ENCODE data around the gene TSKS. TPM values are rescaled to one million over a fixed set of nuclear protein-coding genes. Genes with fewer than 3 reads are reported as not detected.

Gene TSKS
- total and polyA plus RNA-seq, 10 of the 15 experiments (the other 5 are each of a cell fraction or from before 2014, with no cell fraction given) = not detected

GRCh38 chr19:49739098-49739497, 24.0 kb downstream of the TSKS start:
- H3K4me2 ChIP-seq (ENCODE audit: control insufficient read depth, insufficient read depth) = no peak overlapping the region
- WGBS (ENCODE audit: insufficient coverage, insufficient replicate concordance, low lambda C conversion rate, missing lambda C conversion rate) = 59% methylated on average over 1 of the region's 1 CpG
- no peaks in the 10 kb centered on the region for H3K36me3 ChIP-seq (ENCODE audit: control insufficient read depth in 2 of 2, insufficient read depth in 2 of 2, low read length in 1 of 2)
- ChIA-PET RAD21 (ENCODE audit: unreplicated experiment) (no interaction called here), SMC1A (ENCODE audit: uncharacterized antibody, unreplicated experiment) (no interaction called here), POLR2A (interaction anchor here (0.7 kb wide), 1 partner anchor 17 kb away, joined by 3 read pairs; no protein-coding TSS in a partner anchor), CTCF (no interaction called here)
- H3K79me2 ChIP-seq (ENCODE audit: control insufficient read depth, insufficient read depth, low read length) = no peaks in the 10 kb centered on the region
- H4K20me1 ChIP-seq (ENCODE audit: control insufficient read depth, insufficient read depth) = no peaks in the 10 kb centered on the region
- no TSS peak for BruUV-seq (replicated peaks)
- no peak overlapping the region for H3K27ac ChIP-seq (ENCODE audit: control insufficient read depth, insufficient read depth)
- no peak overlapping the region for H3K4me3 ChIP-seq
- H2AFZ ChIP-seq (ENCODE audit: control insufficient read depth, low read depth, low read length) = no peak overlapping the region
- no peaks in the 10 kb centered on the region for H3K27me3 ChIP-seq (replicated peaks in 1 of 2; ENCODE audit: control insufficient read depth in 2 of 2, insufficient read depth in 2 of 2, low read length in 1 of 2)
- H3K9me3 ChIP-seq (replicated peaks; ENCODE audit: control insufficient read depth, insufficient read depth, low read length) = no peaks in the 10 kb centered on the region
- intact Hi-C loops (cut with micrococcal nuclease; ENCODE audit: unreplicated experiment) = no loop called here
- H3K9ac ChIP-seq (ENCODE audit: control insufficient read depth, insufficient read depth, low read length) = no peak overlapping the region
- ATAC-seq = no peak
- no peak for DNase-seq (ENCODE audit: low read depth, low spot score)
- in situ Hi-C loops (cut with MboI) = no loop called here
- no peak for TF ChIP-seq ASH2L (IDR thresholded peaks at IDR 0.05; ENCODE audit: borderline replicate concordance, low read depth)
- no peak for TF ChIP-seq MTA2 (IDR thresholded peaks at IDR 0.05; ENCODE audit: low read depth)
- TF ChIP-seq HSF1 (IDR thresholded peaks at IDR 0.05; ENCODE audit: low read depth, low read length) = no peak
- TF ChIP-seq MEF2A (IDR thresholded peaks at IDR 0.05; ENCODE audit: insufficient read depth, low read depth, low read length) = no peak
- TF ChIP-seq NFYA (IDR thresholded peaks at IDR 0.05; ENCODE audit: borderline replicate concordance, low read depth, low read length) = no peak
- no peak for TF ChIP-seq ZNF274 (IDR thresholded peaks at IDR 0.05; ENCODE audit: insufficient read depth, insufficient read length)
- no peak for TF ChIP-seq CHD1 (IDR thresholded peaks at IDR 0.05; ENCODE audit: low read depth, low read length)
- no peak for TF ChIP-seq EGR1 (IDR thresholded peaks at IDR 0.05; ENCODE audit: borderline replicate concordance in 1 of 2, low read depth in 2 of 2, low read length in 2 of 2)
- TF ChIP-seq CUX1 (IDR thresholded peaks at IDR 0.05; ENCODE audit: insufficient replicate concordance, low read depth, low read length) = no peak
- H3K4me1 ChIP-seq (ENCODE audit: control insufficient read depth, insufficient read depth, low read length) = no peaks in the 10 kb centered on the region
- FAIRE-seq = no peak
